Measurements from ENCODE around the gene RYR2.

The RYR2 gene

DNA sequence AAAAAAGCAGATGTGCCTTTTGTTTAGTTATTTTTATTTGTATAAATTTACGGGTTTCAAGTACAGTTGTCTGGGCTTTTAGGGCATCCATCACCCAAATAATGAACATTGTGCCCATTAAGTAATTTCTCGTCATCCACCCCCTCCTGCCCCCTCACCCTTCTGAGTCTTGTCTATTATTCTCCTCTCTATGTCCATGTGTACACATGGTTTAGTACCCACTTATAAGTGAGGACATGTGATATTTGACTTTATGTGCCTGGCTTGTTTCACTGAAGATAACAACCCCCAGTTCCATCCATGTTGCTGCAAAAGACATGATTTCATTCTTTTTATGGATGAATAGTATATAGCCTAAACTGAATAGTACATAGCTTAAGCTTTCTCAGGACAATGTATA is 659.5 kb downstream of the RYR2 start:
- Histone ChIP-seq H3K4me3 (no peak overlapping the region), H3K27ac (no peak overlapping the region)
- no peak for DNase-seq (ENCODE audit: low spot score)
- TF ChIP-seq CTCF (IDR thresholded peaks at IDR 0.05) = no peak

GRCh38 chr1:237702161-237702560 is 660.2 kb downstream of the RYR2 start:
- no peak for DNase-seq (ENCODE audit: low spot score)
- Histone ChIP-seq H3K4me3 (no peak overlapping the region), H3K27ac (no peak overlapping the region)
- no peak for TF ChIP-seq CTCF (IDR thresholded peaks at IDR 0.05)

- Histone ChIP-seq H3K4me3 (no peak overlapping the region), H3K27ac (no peak overlapping the region)
- DNase-seq (ENCODE audit: low spot score) = no peak
- TF ChIP-seq CTCF (IDR thresholded peaks at IDR 0.05) = no peak
These were observed 663.5 kb downstream of the RYR2 start for GRCh38 chr1:237705462-237705861.

DNA sequence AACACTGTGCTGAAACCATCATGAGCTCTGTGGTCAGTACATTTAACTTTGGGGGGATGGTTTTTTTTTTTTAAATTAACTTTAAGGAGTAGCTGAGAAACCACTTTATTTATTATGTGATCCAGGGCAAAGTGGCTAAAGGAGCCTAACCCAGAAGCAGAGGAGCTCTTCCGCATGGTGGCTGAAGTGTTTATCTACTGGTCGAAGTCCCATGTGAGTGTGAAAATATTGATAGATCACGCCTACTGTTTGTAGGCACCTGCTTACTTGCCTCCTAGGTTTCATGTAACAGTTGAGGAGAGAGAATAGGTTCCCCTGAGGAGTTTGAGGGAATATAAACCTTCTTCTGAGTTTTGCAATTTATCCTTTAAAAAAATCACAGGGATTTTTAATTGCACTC is 667.4 kb downstream of the RYR2 start:
- no peak for TF ChIP-seq CTCF (IDR thresholded peaks at IDR 0.05)
- no peak for DNase-seq (ENCODE audit: low spot score)
- H3K27ac ChIP-seq = no peak overlapping the region
- no peak overlapping the region for H3K4me3 ChIP-seq

- Histone ChIP-seq H3K27ac (no peak overlapping the region), H3K4me3 (no peak overlapping the region)
- no peak for DNase-seq (ENCODE audit: low spot score)
- TF ChIP-seq CTCF (IDR thresholded peaks at IDR 0.05) = no peak
These were observed 669.3 kb downstream of the RYR2 start for GRCh38 chr1:237711281-237711680.

DNA sequence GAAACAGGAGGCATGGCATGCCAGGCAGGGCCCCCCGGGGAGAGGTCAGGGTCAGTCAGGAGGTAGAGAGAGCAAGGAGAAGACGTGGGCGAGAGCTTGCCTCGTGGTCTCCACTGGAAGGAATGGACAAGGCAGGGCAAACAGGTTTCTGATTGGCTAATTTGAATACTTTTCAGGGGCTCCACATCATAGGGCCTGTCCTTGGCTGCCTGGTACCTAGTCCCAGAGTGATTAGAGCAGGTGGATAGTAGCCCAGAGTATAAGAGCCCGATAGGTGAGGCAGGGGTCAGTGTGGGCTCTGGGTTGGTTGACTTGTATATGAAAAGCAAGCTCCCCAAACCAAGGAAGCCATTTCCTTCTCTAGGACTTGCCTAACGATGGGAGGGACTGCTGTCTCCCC is 670.1 kb downstream of the RYR2 start:
- Histone ChIP-seq H3K27ac (no peak overlapping the region), H3K4me3 (no peak overlapping the region)
- DNase-seq (ENCODE audit: low spot score) = no peak
- no peak for TF ChIP-seq CTCF (IDR thresholded peaks at IDR 0.05)

GRCh38 chr1:237712586-237713157 is 670.7 kb downstream of the RYR2 start:
- Histone ChIP-seq H3K27ac (no peak overlapping the region), H3K4me3 (no peak overlapping the region)
- DNase-seq (ENCODE audit: low spot score) = no peak
- no peak for TF ChIP-seq CTCF (IDR thresholded peaks at IDR 0.05)
